Measurements from ENCODE around the gene AFG3L2.

AFG3L2 gene

DNA sequence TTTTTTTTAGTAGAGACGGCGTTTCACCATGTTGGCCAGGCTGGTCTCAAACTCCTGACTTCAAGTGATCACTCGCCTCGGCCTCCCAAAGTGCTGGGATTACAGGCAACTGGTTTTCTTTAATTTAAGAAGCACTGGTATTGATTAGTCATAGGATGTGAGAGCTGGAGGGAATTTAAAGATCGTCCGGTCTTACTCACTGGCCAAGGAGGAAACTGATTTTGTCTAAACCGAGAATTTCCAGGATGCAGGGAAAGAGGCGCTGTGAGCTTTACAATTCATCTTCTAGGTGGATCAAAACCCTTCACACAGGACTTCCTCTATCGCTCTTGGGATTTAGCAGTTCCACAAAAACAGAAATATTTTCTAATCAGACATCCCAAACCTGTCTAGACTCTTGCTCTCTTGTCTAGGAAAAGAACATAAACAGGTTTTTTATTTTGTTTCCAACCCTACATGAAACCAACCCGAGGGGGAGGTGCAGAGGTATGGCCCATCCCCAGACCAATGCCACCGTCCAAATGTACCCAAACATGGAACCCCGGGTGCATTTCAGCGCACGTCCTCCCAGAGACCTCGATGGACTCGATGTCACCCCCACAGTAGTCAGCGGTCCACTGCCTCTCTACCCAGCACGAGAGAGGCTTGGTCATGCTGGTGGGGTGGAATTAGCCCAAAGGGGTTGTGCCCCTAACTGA is 81.5 kb downstream of the AFG3L2 start:
- intact Hi-C loops (cut with DNase I) = no loop called here
- DNase-seq = no peak

- no peak for DNase-seq
- intact Hi-C loops (cut with DNase I) = no loop called here
Measured at GRCh38 chr18:12293831-12294230, 83.2 kb downstream of the AFG3L2 start.

- intact Hi-C loops (cut with DNase I) = no loop called here
- DNase-seq = no peak
Measured at GRCh38 chr18:12291690-12292089, 85.3 kb downstream of the AFG3L2 start.

- no peak for DNase-seq
- intact Hi-C loops (cut with DNase I) = no loop called here
Measured at GRCh38 chr18:12291161-12291560, 85.9 kb downstream of the AFG3L2 start.

DNA sequence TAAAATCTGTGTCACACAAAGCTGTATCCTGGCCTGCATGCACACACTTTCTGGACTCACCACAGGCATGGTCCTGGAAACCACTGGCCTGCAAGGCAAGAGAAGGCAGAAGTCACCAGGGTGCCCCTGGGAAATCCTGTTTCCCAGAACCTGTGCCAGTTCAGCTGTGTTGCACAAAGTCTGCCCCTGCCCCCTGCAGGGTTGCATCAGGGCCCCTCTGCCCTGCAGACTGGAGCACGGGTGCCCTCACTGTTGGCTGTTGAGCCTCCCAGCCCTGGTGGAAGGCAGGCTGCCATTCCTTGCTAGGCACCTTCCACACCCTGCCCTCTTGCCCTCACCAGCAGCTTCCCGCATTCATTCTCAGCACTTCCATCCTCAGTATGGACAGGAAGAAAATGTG is 86.9 kb downstream of the AFG3L2 start:
- intact Hi-C loops (cut with DNase I) = no loop called here
- DNase-seq = no peak

DNA sequence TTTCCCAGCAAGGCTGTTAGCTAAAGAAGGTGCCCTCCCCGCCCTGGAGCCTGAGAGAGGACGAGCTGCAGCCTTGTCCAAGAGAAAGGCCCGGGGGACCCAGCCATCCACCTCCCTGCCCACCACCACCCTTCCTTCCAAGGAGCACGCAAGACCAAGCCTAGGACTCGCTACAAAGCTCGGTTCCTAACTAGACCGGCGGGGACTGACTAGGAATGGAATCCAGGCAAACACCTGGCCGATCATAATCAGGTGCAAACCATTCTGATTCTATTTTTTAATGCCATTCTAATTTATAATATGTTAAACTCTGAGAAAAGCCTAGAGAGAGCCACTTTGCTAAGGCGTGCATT is 88.6 kb downstream of the AFG3L2 start:
- no peak for DNase-seq
- intact Hi-C loops (cut with DNase I) = no loop called here

DNA sequence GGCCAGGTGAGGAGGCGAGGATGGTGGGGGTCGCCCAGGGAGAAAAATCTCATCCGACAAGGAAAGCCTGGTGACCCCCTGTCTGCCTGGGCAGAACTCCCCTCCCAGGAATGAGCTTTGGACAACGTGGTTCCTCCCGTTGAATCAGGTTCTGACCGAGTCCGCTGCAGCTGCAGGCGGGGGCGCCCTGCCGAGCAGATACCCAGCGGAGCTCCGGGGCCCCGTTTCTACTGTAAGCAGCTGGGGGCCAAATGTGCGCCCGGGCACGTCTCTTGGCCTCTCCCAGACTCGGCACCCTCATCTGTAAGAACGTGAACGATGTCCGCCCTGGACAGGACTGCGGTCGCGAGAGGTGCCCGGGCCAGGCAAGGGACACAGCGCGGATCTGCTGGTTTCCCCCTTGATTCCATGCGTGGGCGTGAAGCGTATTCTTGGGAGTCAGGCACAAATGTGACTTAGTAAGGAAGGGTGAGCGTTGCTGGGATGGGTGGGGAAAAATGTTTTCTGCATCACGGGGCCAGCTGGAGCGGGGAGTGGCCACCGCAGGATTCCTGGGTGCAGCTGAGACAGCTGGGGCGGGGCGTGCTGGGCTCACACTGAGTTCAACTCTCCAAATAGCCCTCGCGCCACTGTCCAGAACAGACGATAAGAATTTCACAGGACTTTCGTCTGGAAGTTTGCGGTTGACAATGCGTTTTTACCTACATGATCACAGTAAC is 89.2 kb downstream of the AFG3L2 start:
- peak in 25 of 42 donors; percentile 14 to 67 (median 27) for DNase-seq
- intact Hi-C loops (cut with DNase I) = no loop called here

DNA sequence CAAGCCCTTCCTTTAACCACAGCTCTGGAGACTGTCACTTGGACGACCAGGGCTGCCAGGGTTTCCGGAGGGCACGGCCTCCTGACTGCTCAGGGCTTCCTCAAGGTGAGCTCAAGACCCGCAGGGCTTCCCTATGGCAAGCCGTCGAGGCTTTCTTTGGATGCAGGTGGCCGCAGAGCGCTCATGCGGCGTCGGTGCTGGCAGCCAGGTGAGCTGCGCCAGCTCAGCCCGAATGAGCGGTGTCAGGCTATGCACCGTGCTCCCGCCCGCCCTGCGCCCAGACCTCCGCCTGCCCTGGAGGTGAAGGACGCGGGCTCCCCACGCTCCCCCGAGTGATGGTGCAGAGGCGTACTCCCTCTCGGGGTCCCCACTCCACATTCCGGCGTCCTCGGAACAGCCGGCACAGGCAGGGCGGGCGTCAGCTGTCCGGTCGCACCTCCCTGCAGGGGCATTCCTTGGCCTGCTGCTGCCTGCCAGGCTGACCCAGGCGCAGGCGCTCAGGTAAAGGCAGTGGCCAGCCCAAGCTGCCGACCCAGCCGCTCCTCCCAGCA is 89.8 kb downstream of the AFG3L2 start:
- intact Hi-C loops (cut with DNase I) = no loop called here
- no peak for DNase-seq

GRCh38 chr18:12283666-12284065 is 93.4 kb downstream of the AFG3L2 start:
- no peak for DNase-seq
- intact Hi-C loops (cut with DNase I) = no loop called here

DNA sequence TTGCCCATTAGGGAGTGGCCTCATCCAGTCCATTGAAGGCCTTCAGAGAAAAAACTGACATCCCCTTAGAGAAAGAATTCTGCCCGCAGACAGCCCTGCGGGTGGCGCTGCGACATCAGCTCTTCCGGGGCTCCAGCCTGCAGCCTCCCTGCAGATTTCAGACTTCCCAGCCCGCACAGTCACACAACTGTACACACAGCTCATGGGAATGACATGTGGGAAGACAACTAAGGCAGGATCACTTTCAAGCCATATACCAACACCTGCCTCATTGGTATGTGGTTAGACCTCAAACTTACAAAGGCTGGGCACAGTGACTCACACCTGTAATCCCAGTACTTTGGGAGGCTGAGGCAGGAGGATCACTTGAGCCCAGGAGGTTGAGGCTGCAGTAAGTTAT is 93.8 kb downstream of the AFG3L2 start:
- no peak for DNase-seq
- intact Hi-C loops (cut with DNase I) = no loop called here

- intact Hi-C loops (cut with DNase I) = no loop called here
Measured at GRCh38 chr18:12282442-12283039, 94.5 kb downstream of the AFG3L2 start.

GRCh38 chr18:12281861-12282260 is 95.2 kb downstream of the AFG3L2 start:
- DNase-seq = no peak
- intact Hi-C loops (cut with DNase I) = no loop called here

More at GRCh38 chr18:12282442-12283039, 94.5 kb downstream of the AFG3L2 start:
- DNase-seq = no peak

- intact Hi-C loops (cut with DNase I) = no loop called here
- no peak for DNase-seq
Measured at GRCh38 chr18:12279781-12280531, 97.1 kb downstream of the AFG3L2 start.
